GM21619 (cell line): ENCODE measurements around the gene ANXA8.
"Not testable (repeated sequence)": the region's sequence is repeated elsewhere in the genome, so short reads cannot be mapped to it uniquely, and the experiment has no call there.

Experiments
- ATAC-seq: cut with Tn5 transposase; IDR thresholded peaks from one replicate; pipeline ENCODE4 v1.9.1; 2021; ENCODE audit not compliant: unreplicated experiment

The ANXA8 gene

GRCh38 chr10:47465216-47465917, 18.5 kb downstream of the ANXA8 start:
- not testable (repeated sequence) for ATAC-seq

GRCh38 chr10:47462577-47463358, 21.1 kb downstream of the ANXA8 start:
- ATAC-seq = not testable (repeated sequence)

GRCh38 chr10:47461261-47461687, 22.6 kb downstream of the ANXA8 start:
- ATAC-seq = not testable (repeated sequence)

GRCh38 chr10:47458466-47459154, 25.3 kb downstream of the ANXA8 start:
- no peak for ATAC-seq

GRCh38 chr10:47457826-47458225, 26.1 kb downstream of the ANXA8 start:
- ATAC-seq = no peak

GRCh38 chr10:47457528-47457820, 26.4 kb downstream of the ANXA8 start:
- no peak for ATAC-seq

GRCh38 chr10:47456794-47457527, 27.0 kb downstream of the ANXA8 start:
- no peak for ATAC-seq

- no peak for ATAC-seq
Observed at GRCh38 chr10:47456079-47456785, 27.7 kb downstream of the ANXA8 start.

- not testable (repeated sequence) for ATAC-seq
Observed at GRCh38 chr10:47455350-47456078, 28.4 kb downstream of the ANXA8 start.

- ATAC-seq = no peak
Observed at GRCh38 chr10:47454780-47455058, 29.2 kb downstream of the ANXA8 start.

GRCh38 chr10:47454008-47454779, 29.7 kb downstream of the ANXA8 start:
- ATAC-seq = no peak

GRCh38 chr10:47453141-47454007, 30.5 kb downstream of the ANXA8 start:
- no peak for ATAC-seq

- ATAC-seq = no peak
Observed at GRCh38 chr10:47452495-47453140, 31.3 kb downstream of the ANXA8 start.

- no peak for ATAC-seq
Observed at GRCh38 chr10:47451998-47452494, 31.9 kb downstream of the ANXA8 start.

- no peak for ATAC-seq
Observed at GRCh38 chr10:47451273-47451997, 32.5 kb downstream of the ANXA8 start.

- no peak for ATAC-seq
Observed at GRCh38 chr10:47450442-47450841, 33.5 kb downstream of the ANXA8 start.

- ATAC-seq = no peak
Observed at GRCh38 chr10:47449979-47450378, 33.9 kb downstream of the ANXA8 start.
